ENCODE data around the gene ANKRD16. TPM values are rescaled to one million over a fixed set of nuclear protein-coding genes. Genes with fewer than 3 reads are reported as not detected.
A peak's percentile ranks its signal among the peaks of the same experiment; 100 is the strongest.
"Not testable (repeated sequence)": the region's sequence is repeated elsewhere in the genome, so short reads cannot be mapped to it uniquely, and the experiment has no call there.

Gene ANKRD16
- total and polyA plus RNA-seq, 8 donors: 2.2 to 233 (median 8.2) TPM

- Histone ChIP-seq H3K4me3 (no peak overlapping the region), H3K9me3 (no peaks in the 10 kb centered on the region), H3K4me1 (peaks cover 0 to 16% (median 15%) of the 10 kb centered on the region in 4 donors), H3K36me3 (no peaks in the 10 kb centered on the region), H3K27ac (peak overlapping the region in 1 of 5 donors; percentile 8), H3K27me3 (no peaks in the 10 kb centered on the region)
- 78 to 88% (median 80%) methylated on average over 16 of the region's 16 CpGs for WGBS, 5 donors
- DNase-seq: no peak
- intact Hi-C loops (cut with DNase I; ENCODE audit: low total_unique reads): no loop called here
- TF ChIP-seq CTCF (IDR thresholded peaks at IDR 0.05) (no peak), POLR2A (IDR thresholded peaks at IDR 0.05) (no peak), POLR2AphosphoS5 (IDR thresholded peaks at IDR 0.05) (no peak), EP300 (IDR thresholded peaks at IDR 0.05) (no peak)
Observed at GRCh38 chr10:5828725-5829124, 61.0 kb downstream of the ANKRD16 start.

GRCh38 chr10:5827841-5828240 lies 61.9 kb downstream of the ANKRD16 start:
- no peak for TF ChIP-seq POLR2AphosphoS5 (IDR thresholded peaks at IDR 0.05)
- TF ChIP-seq EP300 (IDR thresholded peaks at IDR 0.05): no peak
- TF ChIP-seq POLR2A (IDR thresholded peaks at IDR 0.05): no peak
- no peak for TF ChIP-seq CTCF (IDR thresholded peaks at IDR 0.05)
- intact Hi-C loops (cut with DNase I; ENCODE audit: low total_unique reads): no loop called here
- no peaks in the 10 kb centered on the region for H3K36me3 ChIP-seq
- H3K9me3 ChIP-seq: no peaks in the 10 kb centered on the region
- no peak overlapping the region for H3K27ac ChIP-seq
- DNase-seq: no peak
- no peaks in the 10 kb centered on the region for H3K27me3 ChIP-seq
- H3K4me3 ChIP-seq: no peak overlapping the region
- WGBS, 5 donors: 84 to 89% (median 85%) methylated on average over 6 of the region's 6 CpGs
- peaks cover 0 to 11% (median 10%) of the 10 kb centered on the region in 4 donors for H3K4me1 ChIP-seq

- H3K36me3 ChIP-seq; H3K27me3 ChIP-seq; H3K9me3 ChIP-seq; intact Hi-C loops (cut with DNase I; ENCODE audit: low total_unique reads); DNase-seq; H3K4me3 ChIP-seq; H3K4me1 ChIP-seq; H3K27ac ChIP-seq: not testable (repeated sequence)
- WGBS, 5 donors: 91 to 99% (median 95%) methylated on average over 6 of the region's 6 CpGs
Observed at GRCh38 chr10:5826511-5826910, 63.2 kb downstream of the ANKRD16 start.

GRCh38 chr10:5818894-5819293 lies 70.8 kb downstream of the ANKRD16 start:
- no peak for DNase-seq
- TF ChIP-seq EP300 (IDR thresholded peaks at IDR 0.05) (no peak), POLR2A (IDR thresholded peaks at IDR 0.05) (no peak), POLR2AphosphoS5 (IDR thresholded peaks at IDR 0.05) (no peak), CTCF (IDR thresholded peaks at IDR 0.05) (no peak)
- H3K36me3 ChIP-seq: no peaks in the 10 kb centered on the region
- no peak overlapping the region for H3K27ac ChIP-seq
- H3K9me3 ChIP-seq: no peaks in the 10 kb centered on the region
- H3K4me1 ChIP-seq: peaks cover 4 to 14% (median 12%) of the 10 kb centered on the region in 4 donors
- intact Hi-C loops (cut with DNase I; ENCODE audit: low total_unique reads): loop anchor here (10.0 kb wide), 1 partner anchor 56 kb away; no protein-coding TSS in a partner anchor
- no peaks in the 10 kb centered on the region for H3K27me3 ChIP-seq
- no peak overlapping the region for H3K4me3 ChIP-seq
- 87 to 91% (median 88%) methylated on average over 6 of the region's 6 CpGs for WGBS, 5 donors

GRCh38 chr10:5818048-5818331 lies 71.7 kb downstream of the ANKRD16 start:
- 90 to 97% (median 92%) methylated on average over 2 of the region's 2 CpGs for WGBS, 5 donors
- Histone ChIP-seq H3K9me3 (no peaks in the 10 kb centered on the region), H3K4me1 (peaks cover 4 to 14% (median 12%) of the 10 kb centered on the region in 4 donors), H3K4me3 (no peak overlapping the region), H3K27me3 (no peaks in the 10 kb centered on the region), H3K36me3 (no peaks in the 10 kb centered on the region), H3K27ac (no peak overlapping the region)
- no peak for DNase-seq
- intact Hi-C loops (cut with DNase I; ENCODE audit: low total_unique reads): loop anchor here (10.0 kb wide), 1 partner anchor 57 kb away; no protein-coding TSS in a partner anchor
- TF ChIP-seq EP300 (IDR thresholded peaks at IDR 0.05) (no peak), CTCF (IDR thresholded peaks at IDR 0.05) (no peak), POLR2A (IDR thresholded peaks at IDR 0.05) (no peak), POLR2AphosphoS5 (IDR thresholded peaks at IDR 0.05) (no peak)

All from stomach (tissue), 9 donors.